Gastroesophageal sphincter (tissue), 3 donors: ENCODE results near the gene CHAC1.

ENCODE experiments used
- EP300 ChIP-seq: sonication (generic); formaldehyde crosslinking; IDR thresholded peaks from one replicate; pipeline ENCODE4 v1.6.1; 2017; ENCODE audit warnings: antibody characterized with exemption, mild to moderate bottlenecking
- POLR2A ChIP-seq, 2 donors: fragments of 450-650 bp; IDR thresholded peaks; one replicate each; pipeline ENCODE4 v1.6.1; 2017; ENCODE audit warnings: antibody characterized with exemption in 2 of 2, mild to moderate bottlenecking in 2 of 2, moderate library complexity in 1 of 2
- TF ChIP-seq, protein P1 (sequence below), 4 experiments: fragments of 200-600 bp in 2 of 4; fragments of 450-650 bp in 2 of 4; sonication (generic) in 1 of 4; IDR thresholded peaks; one replicate each; pipeline ENCODE4 v1.5.1; 2017 to 2019; ENCODE audit warnings: antibody characterized with exemption in 4 of 4, mild to moderate bottlenecking in 2 of 4, moderate library complexity in 2 of 4

GRCh38 chr15:40952901-40953712, at the start of gene CHAC1:
- TF ChIP-seq, protein P1, sequence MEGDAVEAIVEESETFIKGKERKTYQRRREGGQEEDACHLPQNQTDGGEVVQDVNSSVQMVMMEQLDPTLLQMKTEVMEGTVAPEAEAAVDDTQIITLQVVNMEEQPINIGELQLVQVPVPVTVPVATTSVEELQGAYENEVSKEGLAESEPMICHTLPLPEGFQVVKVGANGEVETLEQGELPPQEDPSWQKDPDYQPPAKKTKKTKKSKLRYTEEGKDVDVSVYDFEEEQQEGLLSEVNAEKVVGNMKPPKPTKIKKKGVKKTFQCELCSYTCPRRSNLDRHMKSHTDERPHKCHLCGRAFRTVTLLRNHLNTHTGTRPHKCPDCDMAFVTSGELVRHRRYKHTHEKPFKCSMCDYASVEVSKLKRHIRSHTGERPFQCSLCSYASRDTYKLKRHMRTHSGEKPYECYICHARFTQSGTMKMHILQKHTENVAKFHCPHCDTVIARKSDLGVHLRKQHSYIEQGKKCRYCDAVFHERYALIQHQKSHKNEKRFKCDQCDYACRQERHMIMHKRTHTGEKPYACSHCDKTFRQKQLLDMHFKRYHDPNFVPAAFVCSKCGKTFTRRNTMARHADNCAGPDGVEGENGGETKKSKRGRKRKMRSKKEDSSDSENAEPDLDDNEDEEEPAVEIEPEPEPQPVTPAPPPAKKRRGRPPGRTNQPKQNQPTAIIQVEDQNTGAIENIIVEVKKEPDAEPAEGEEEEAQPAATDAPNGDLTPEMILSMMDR (IDR thresholded peaks at IDR 0.05) = peak in 2 of 4 experiments; percentile 6 to 17
- TF ChIP-seq POLR2A (IDR thresholded peaks at IDR 0.05) (peak; percentile 23 to 46), EP300 (no peak)
